Mesenchymal stem cell (in vitro differentiated cells and primary cell): ENCODE results near the gene WASHC3. TPM values are rescaled to one million over a fixed set of nuclear protein-coding genes. Genes with fewer than 3 reads are reported as not detected.
A peak's percentile ranks its signal among the peaks of the same experiment; 100 is the strongest.

ENCODE experiments used
- DNase-seq: peaks from one replicate; pipeline ENCODE4 v3.0.0-alpha.2; 2013
- H2AFZ ChIP-seq: one replicate; pipeline ENCODE4 v1.6.1; 2013; ENCODE audit warnings: low read depth, mild to moderate bottlenecking, control low read depth, inconsistent platforms, low read length, moderate library complexity
- H2AK5ac ChIP-seq: 2 replicates; pipeline ENCODE4 v1.6.1; 2013; ENCODE audit warnings: low read length, moderate library complexity, mild to moderate bottlenecking, inconsistent platforms; ENCODE audit not compliant: severe bottlenecking
- H2BK120ac ChIP-seq: one replicate; pipeline ENCODE4 v1.6.1; 2013; ENCODE audit warnings: low read depth, mild to moderate bottlenecking, inconsistent platforms, low read length, moderate library complexity
- H2BK12ac ChIP-seq, 2 experiments: one replicate each; pipeline ENCODE4 v1.6.1; 2013; ENCODE audit warnings: inconsistent platforms in 2 of 2, low read length in 2 of 2, mild to moderate bottlenecking in 2 of 2, moderate library complexity in 2 of 2, control low read depth in 1 of 2
- H2BK15ac ChIP-seq: one replicate; pipeline ENCODE4 v1.6.1; 2013; ENCODE audit warnings: mild to moderate bottlenecking, low read depth, inconsistent platforms; ENCODE audit not compliant: poor library complexity, severe bottlenecking
- H2BK5ac ChIP-seq: 2 replicates; pipeline ENCODE4 v1.6.1; 2013; ENCODE audit warnings: low read depth, mild to moderate bottlenecking, low read length, control low read depth, inconsistent platforms; ENCODE audit not compliant: poor library complexity, severe bottlenecking
- H3K14ac ChIP-seq, 2 experiments: one replicate each; pipeline ENCODE4 v1.6.1; 2013; ENCODE audit warnings: inconsistent platforms in 2 of 2, low read length in 2 of 2, control low read depth in 1 of 2, mild to moderate bottlenecking in 1 of 2, moderate library complexity in 1 of 2
- H3K18ac ChIP-seq, 2 experiments: one replicate each; pipeline ENCODE4 v1.6.1; 2013; ENCODE audit warnings: inconsistent platforms in 2 of 2, low read length in 2 of 2, control low read depth in 1 of 2, low read depth in 1 of 2, mild to moderate bottlenecking in 1 of 2
- H3K23ac ChIP-seq, 2 experiments: one replicate each; pipeline ENCODE4 v1.6.1; 2013; ENCODE audit warnings: inconsistent platforms in 2 of 2, low read length in 2 of 2, mild to moderate bottlenecking in 2 of 2, moderate library complexity in 2 of 2, control low read depth in 1 of 2
- H3K27ac ChIP-seq: 2 replicates; pipeline ENCODE4 v1.5.1; 2013; ENCODE audit warnings: mild to moderate bottlenecking, moderate library complexity, low read length, control low read depth, inconsistent platforms; ENCODE audit not compliant: poor library complexity, severe bottlenecking
- H3K27me3 ChIP-seq, 2 experiments: 2 replicates each; pipeline versions ENCODE4 v1.6.1 to v1.7.0; 2013; ENCODE audit warnings: low read length in 2 of 2, mild to moderate bottlenecking in 2 of 2, moderate library complexity in 2 of 2, control low read depth in 1 of 2, inconsistent platforms in 1 of 2; ENCODE audit not compliant: control insufficient read depth in 1 of 2, insufficient read depth in 1 of 2
- H3K36me3 ChIP-seq, 2 experiments: 2 replicates each; pipeline versions ENCODE4 v1.6.1 to v1.7.0; 2013; ENCODE audit warnings: low read length in 2 of 2, control low read depth in 1 of 2, inconsistent platforms in 1 of 2, low read depth in 1 of 2, mild to moderate bottlenecking in 1 of 2; ENCODE audit not compliant: insufficient read depth in 2 of 2, control insufficient read depth in 1 of 2
- H3K4ac ChIP-seq, 2 experiments: one replicate each; pipeline ENCODE4 v1.6.1; 2013; ENCODE audit warnings: inconsistent platforms in 2 of 2, low read length in 2 of 2, mild to moderate bottlenecking in 2 of 2, moderate library complexity in 2 of 2, control low read depth in 1 of 2, low read depth in 1 of 2
- H3K4me1 ChIP-seq: 2 replicates; pipeline ENCODE4 v1.6.1; 2013; ENCODE audit warnings: low read depth, low read length, control low read depth; ENCODE audit not compliant: control insufficient read depth, insufficient read depth
- H3K4me2 ChIP-seq: 2 replicates; pipeline ENCODE4 v1.6.1; 2013; ENCODE audit warnings: low read length, mild to moderate bottlenecking, inconsistent platforms; ENCODE audit not compliant: poor library complexity, severe bottlenecking
- H3K4me3 ChIP-seq, 2 experiments: 2 replicates each; pipeline versions ENCODE4 v1.5.1 to v1.7.0; 2013; ENCODE audit warnings: low read length in 2 of 2, mild to moderate bottlenecking in 2 of 2, control low read depth in 1 of 2, low read depth in 1 of 2; ENCODE audit not compliant: insufficient read depth in 1 of 2
- H3K79me1 ChIP-seq: replicated peaks from 2 replicates; pipeline ENCODE4 v1.6.1; 2013; ENCODE audit warnings: mild to moderate bottlenecking, control low read depth, low read length, inconsistent platforms; ENCODE audit not compliant: poor library complexity, severe bottlenecking
- H3K9ac ChIP-seq: 2 replicates; pipeline ENCODE4 v1.7.0; 2013; ENCODE audit warnings: mild to moderate bottlenecking, low read length, moderate library complexity
- H3K9me3 ChIP-seq: 2 replicates; pipeline ENCODE4 v1.7.0; 2013; ENCODE audit warnings: mild to moderate bottlenecking, low read length; ENCODE audit not compliant: control insufficient read depth
- H4K8ac ChIP-seq: one replicate; pipeline ENCODE4 v1.6.1; 2013; ENCODE audit warnings: inconsistent platforms, mild to moderate bottlenecking, low read length, moderate library complexity
- H4K91ac ChIP-seq: one replicate; pipeline ENCODE4 v1.6.1; 2013; ENCODE audit warnings: mild to moderate bottlenecking, low read length, inconsistent platforms
- WGBS: methylation state at CpG from one replicate; pipeline ENCODE4 v1.1.7; 2013; ENCODE audit warnings: mixed read lengths; 5-methylcytosine and 5-hydroxymethylcytosine counted together
- polyA plus RNA-seq, 2 experiments: library from polyadenylated mRNA; stranded (reverse); fragments of 200-250 nt; gene quantifications; one replicate each; pipeline ENCODE4 v1.2.3, GENCODE V29; 2013

WASHC3 gene
- polyA plus RNA-seq (2013, experiment 1 of 2) = 81.2 TPM
- polyA plus RNA-seq (2013, experiment 2 of 2) = 80.6 TPM

- no peak within 1 kb of the TSS for H3K23ac ChIP-seq
- H3K18ac ChIP-seq = peak within 1 kb of the TSS; percentile 67 to 76
- peaks cover 7% of the 10 kb centered on the region for H3K79me1 ChIP-seq
- peaks cover 0 to 36% of the 10 kb centered on the region in 2 experiments for H3K36me3 ChIP-seq
- H3K4ac ChIP-seq = peak within 1 kb of the TSS; percentile 24 to 96
- H2BK5ac ChIP-seq = no peak within 1 kb of the TSS
- H2BK12ac ChIP-seq = no peak within 1 kb of the TSS
- DNase-seq = peak; percentile 94
- H3K14ac ChIP-seq = peak within 1 kb of the TSS in 1 of 2 experiments; percentile 95
- WGBS = 3% methylated on average over 33 of the region's 44 CpGs
- peak within 1 kb of the TSS; percentile 84 for H3K4me2 ChIP-seq
- H2AK5ac ChIP-seq = no peak within 1 kb of the TSS
- H3K27ac ChIP-seq = no peak within 1 kb of the TSS
- H2AFZ ChIP-seq = peak within 1 kb of the TSS; percentile 78
- peak within 1 kb of the TSS; percentile 70 to 96 for H3K4me3 ChIP-seq
- peaks cover 1% of the 10 kb centered on the region for H3K4me1 ChIP-seq
- peak within 1 kb of the TSS; percentile 43 for H4K91ac ChIP-seq
- no peaks in the 10 kb centered on the region for H3K27me3 ChIP-seq
- peak within 1 kb of the TSS; percentile 44 for H2BK15ac ChIP-seq
- H3K9me3 ChIP-seq = no peaks in the 10 kb centered on the region
- peak within 1 kb of the TSS; percentile 98 for H3K9ac ChIP-seq
- peak within 1 kb of the TSS; percentile 69 for H2BK120ac ChIP-seq
- H4K8ac ChIP-seq = peak within 1 kb of the TSS; percentile 97
These were observed at the start of gene WASHC3 for GRCh38 chr12:102061560-102062418. Gene WASHC3 (minus strand): TSS chr12:102061991. CDS start chr12:102061962, 29 bp downstream.

GRCh38 chr12:102110782-102111181 is 49.0 kb upstream of the WASHC3 start:
- Histone ChIP-seq H3K79me1 (peaks cover 17% of the 10 kb centered on the region), H2BK5ac (no peak overlapping the region)

GRCh38 chr12:102107970-102108369 is 46.2 kb upstream of the WASHC3 start:
- no peaks in the 10 kb centered on the region for H3K4me1 ChIP-seq
- WGBS = 93% methylated on average over 1 of the region's 1 CpG
- H2AK5ac ChIP-seq = no peak overlapping the region
- H3K23ac ChIP-seq = no peak overlapping the region
- H4K91ac ChIP-seq = no peak overlapping the region
- no peak overlapping the region for H2BK120ac ChIP-seq
- no peak overlapping the region for H3K27ac ChIP-seq
- no peak overlapping the region for H3K18ac ChIP-seq
- no peak overlapping the region for H2AFZ ChIP-seq
- H3K4ac ChIP-seq = no peak overlapping the region
- no peaks in the 10 kb centered on the region for H3K9me3 ChIP-seq
- peaks cover 19 to 92% of the 10 kb centered on the region in 2 experiments for H3K36me3 ChIP-seq
- peaks cover 16% of the 10 kb centered on the region for H3K79me1 ChIP-seq
- H3K4me3 ChIP-seq = no peak overlapping the region
- H3K9ac ChIP-seq = no peak overlapping the region
- H2BK15ac ChIP-seq = no peak overlapping the region
- no peak overlapping the region for H3K4me2 ChIP-seq
- no peaks in the 10 kb centered on the region for H3K27me3 ChIP-seq
- no peak for DNase-seq
- no peak overlapping the region for H2BK5ac ChIP-seq
- H2BK12ac ChIP-seq = no peak overlapping the region
- H4K8ac ChIP-seq = no peak overlapping the region
- no peak overlapping the region for H3K14ac ChIP-seq

More at GRCh38 chr12:102110782-102111181, 49.0 kb upstream of the WASHC3 start:
- Histone ChIP-seq H2BK15ac (no peak overlapping the region), H3K4me1 (no peaks in the 10 kb centered on the region), H2AK5ac (no peak overlapping the region), H2BK12ac (no peak overlapping the region), H3K14ac (no peak overlapping the region), H3K27me3 (no peaks in the 10 kb centered on the region), H3K4me3 (no peak overlapping the region), H3K18ac (no peak overlapping the region), H3K23ac (no peak overlapping the region), H4K8ac (no peak overlapping the region), H2BK120ac (no peak overlapping the region), H3K9ac (no peak overlapping the region), H3K4ac (no peak overlapping the region), H3K27ac (no peak overlapping the region), H4K91ac (no peak overlapping the region), H3K4me2 (no peak overlapping the region), H3K36me3 (peaks cover 13 to 76% of the 10 kb centered on the region in 2 experiments), H2AFZ (no peak overlapping the region), H3K9me3 (no peaks in the 10 kb centered on the region)
- no peak for DNase-seq

GRCh38 chr12:102106905-102107304 is 45.1 kb upstream of the WASHC3 start:
- Histone ChIP-seq H2AK5ac (no peak overlapping the region), H3K4ac (no peak overlapping the region), H2BK12ac (no peak overlapping the region), H4K91ac (no peak overlapping the region), H3K14ac (no peak overlapping the region), H3K36me3 (peaks cover 19 to 88% of the 10 kb centered on the region in 2 experiments), H3K4me2 (no peak overlapping the region), H3K18ac (no peak overlapping the region), H3K9ac (no peak overlapping the region), H2AFZ (no peak overlapping the region), H3K23ac (no peak overlapping the region), H2BK15ac (no peak overlapping the region), H3K79me1 (peaks cover 16% of the 10 kb centered on the region), H2BK120ac (no peak overlapping the region), H3K9me3 (no peaks in the 10 kb centered on the region), H3K4me1 (no peaks in the 10 kb centered on the region), H2BK5ac (no peak overlapping the region), H3K4me3 (no peak overlapping the region), H3K27me3 (no peaks in the 10 kb centered on the region), H3K27ac (no peak overlapping the region), H4K8ac (no peak overlapping the region)
- no peak for DNase-seq
- WGBS = 100% methylated on average over 1 of the region's 3 CpGs
